HEK293 (cell line): ENCODE results near the gene UBQLN1.

Experiments
- BCL11A ChIP-seq: fragments of 450-650 bp; formaldehyde crosslinking; IDR thresholded peaks from 2 replicates; pipeline ENCODE4 v1.5.1; 2016; ENCODE audit warnings: low read depth, missing biosample characterization, missing genetic modification characterization
- PRDM1 ChIP-seq: fragments of 450-650 bp; formaldehyde crosslinking; IDR thresholded peaks from 2 replicates; pipeline ENCODE4; 2016; ENCODE audit warnings: missing biosample characterization, missing genetic modification characterization
- YY1 ChIP-seq: fragments of 450-650 bp; formaldehyde crosslinking; IDR thresholded peaks from 2 replicates; pipeline ENCODE4 v1.5.1; 2018; ENCODE audit warnings: missing biosample characterization, missing genetic modification characterization
- ZNF223 ChIP-seq: fragments of 450-650 bp; formaldehyde crosslinking; IDR thresholded peaks from 2 replicates; pipeline ENCODE4 v1.5.1; 2016; ENCODE audit warnings: missing biosample characterization, missing genetic modification characterization
- ZNF510 ChIP-seq: fragments of 450-650 bp; formaldehyde crosslinking; IDR thresholded peaks from 2 replicates; pipeline ENCODE4 v1.5.1; 2018; ENCODE audit warnings: mild to moderate bottlenecking, missing genetic modification characterization, missing biosample characterization; ENCODE audit not compliant: insufficient replicate concordance
- ZNF544 ChIP-seq: fragments of 450-650 bp; formaldehyde crosslinking; IDR thresholded peaks from 2 replicates; pipeline ENCODE4 v1.5.0; 2017; ENCODE audit warnings: missing biosample characterization, missing genetic modification characterization
- ZNF624 ChIP-seq: fragments of 450-650 bp; formaldehyde crosslinking; IDR thresholded peaks from 2 replicates; pipeline ENCODE4 v1.5.1; 2017; ENCODE audit warnings: missing biosample characterization, missing genetic modification characterization
- TF ChIP-seq, protein P1 (sequence below): fragments of 450-650 bp; formaldehyde crosslinking; IDR thresholded peaks from 2 replicates; pipeline ENCODE4 v1.5.1; 2016; ENCODE audit warnings: missing biosample characterization, missing genetic modification characterization
- TF ChIP-seq, protein P2 (sequence below): fragments of 450-650 bp; formaldehyde crosslinking; IDR thresholded peaks from 2 replicates; pipeline ENCODE4 v1.5.1; 2016; ENCODE audit warnings: missing biosample characterization, missing genetic modification characterization
- TF ChIP-seq, protein P3 (sequence below): fragments of 450-650 bp; formaldehyde crosslinking; IDR thresholded peaks from 2 replicates; pipeline ENCODE4 v1.5.1; 2016; ENCODE audit warnings: missing biosample characterization, missing genetic modification characterization
- TF ChIP-seq, protein P4 (sequence below): fragments of 450-650 bp; formaldehyde crosslinking; IDR thresholded peaks from 2 replicates; pipeline ENCODE4 v1.5.1; 2016; ENCODE audit warnings: missing biosample characterization, missing genetic modification characterization, low read depth

DNA sequence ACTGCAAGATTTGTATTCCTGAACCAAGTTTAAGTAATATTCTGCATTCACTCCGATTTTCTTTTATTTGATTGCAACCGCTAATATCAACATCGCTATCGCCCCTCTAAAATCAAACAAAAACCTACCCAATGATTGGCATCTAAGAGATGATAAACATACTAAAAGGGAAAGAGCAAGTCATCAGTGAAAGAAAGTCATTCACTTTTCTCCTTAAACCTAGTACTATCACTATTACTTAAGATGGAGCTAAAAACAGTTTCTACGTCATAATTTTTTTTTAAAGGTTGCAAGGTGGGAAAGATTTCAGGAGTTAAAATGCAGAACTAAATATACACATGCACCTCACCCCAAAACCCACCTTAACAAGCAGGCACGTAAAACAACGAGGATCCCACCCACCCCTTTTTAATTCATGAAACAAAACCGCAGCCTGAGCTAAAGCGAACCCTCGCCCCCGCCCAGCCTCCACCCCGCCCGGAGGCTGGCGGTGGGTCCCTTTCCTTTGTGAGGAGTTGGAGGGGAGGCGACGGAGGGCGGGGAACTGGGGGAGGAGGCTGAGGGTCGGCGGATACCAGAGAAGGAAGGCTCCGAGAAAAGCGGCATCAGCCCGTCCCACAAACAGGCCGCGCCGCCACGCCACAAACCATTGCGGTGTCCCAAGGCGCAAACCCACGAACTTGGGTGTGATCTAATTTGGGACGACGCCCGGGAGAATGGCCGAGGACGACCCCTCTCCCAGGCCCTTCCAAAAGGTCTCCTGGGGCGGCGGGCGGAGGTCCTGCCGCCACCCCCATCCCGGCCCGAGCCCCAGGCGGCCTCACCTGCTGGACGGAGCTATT is 861 bp downstream of the UBQLN1 start:
- TF ChIP-seq PRDM1 (tag by site-specific recombination): peak; percentile 88
- TF ChIP-seq, protein P1, sequence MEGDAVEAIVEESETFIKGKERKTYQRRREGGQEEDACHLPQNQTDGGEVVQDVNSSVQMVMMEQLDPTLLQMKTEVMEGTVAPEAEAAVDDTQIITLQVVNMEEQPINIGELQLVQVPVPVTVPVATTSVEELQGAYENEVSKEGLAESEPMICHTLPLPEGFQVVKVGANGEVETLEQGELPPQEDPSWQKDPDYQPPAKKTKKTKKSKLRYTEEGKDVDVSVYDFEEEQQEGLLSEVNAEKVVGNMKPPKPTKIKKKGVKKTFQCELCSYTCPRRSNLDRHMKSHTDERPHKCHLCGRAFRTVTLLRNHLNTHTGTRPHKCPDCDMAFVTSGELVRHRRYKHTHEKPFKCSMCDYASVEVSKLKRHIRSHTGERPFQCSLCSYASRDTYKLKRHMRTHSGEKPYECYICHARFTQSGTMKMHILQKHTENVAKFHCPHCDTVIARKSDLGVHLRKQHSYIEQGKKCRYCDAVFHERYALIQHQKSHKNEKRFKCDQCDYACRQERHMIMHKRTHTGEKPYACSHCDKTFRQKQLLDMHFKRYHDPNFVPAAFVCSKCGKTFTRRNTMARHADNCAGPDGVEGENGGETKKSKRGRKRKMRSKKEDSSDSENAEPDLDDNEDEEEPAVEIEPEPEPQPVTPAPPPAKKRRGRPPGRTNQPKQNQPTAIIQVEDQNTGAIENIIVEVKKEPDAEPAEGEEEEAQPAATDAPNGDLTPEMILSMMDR (tag by site-specific recombination): no peak
- TF ChIP-seq, protein P2, sequence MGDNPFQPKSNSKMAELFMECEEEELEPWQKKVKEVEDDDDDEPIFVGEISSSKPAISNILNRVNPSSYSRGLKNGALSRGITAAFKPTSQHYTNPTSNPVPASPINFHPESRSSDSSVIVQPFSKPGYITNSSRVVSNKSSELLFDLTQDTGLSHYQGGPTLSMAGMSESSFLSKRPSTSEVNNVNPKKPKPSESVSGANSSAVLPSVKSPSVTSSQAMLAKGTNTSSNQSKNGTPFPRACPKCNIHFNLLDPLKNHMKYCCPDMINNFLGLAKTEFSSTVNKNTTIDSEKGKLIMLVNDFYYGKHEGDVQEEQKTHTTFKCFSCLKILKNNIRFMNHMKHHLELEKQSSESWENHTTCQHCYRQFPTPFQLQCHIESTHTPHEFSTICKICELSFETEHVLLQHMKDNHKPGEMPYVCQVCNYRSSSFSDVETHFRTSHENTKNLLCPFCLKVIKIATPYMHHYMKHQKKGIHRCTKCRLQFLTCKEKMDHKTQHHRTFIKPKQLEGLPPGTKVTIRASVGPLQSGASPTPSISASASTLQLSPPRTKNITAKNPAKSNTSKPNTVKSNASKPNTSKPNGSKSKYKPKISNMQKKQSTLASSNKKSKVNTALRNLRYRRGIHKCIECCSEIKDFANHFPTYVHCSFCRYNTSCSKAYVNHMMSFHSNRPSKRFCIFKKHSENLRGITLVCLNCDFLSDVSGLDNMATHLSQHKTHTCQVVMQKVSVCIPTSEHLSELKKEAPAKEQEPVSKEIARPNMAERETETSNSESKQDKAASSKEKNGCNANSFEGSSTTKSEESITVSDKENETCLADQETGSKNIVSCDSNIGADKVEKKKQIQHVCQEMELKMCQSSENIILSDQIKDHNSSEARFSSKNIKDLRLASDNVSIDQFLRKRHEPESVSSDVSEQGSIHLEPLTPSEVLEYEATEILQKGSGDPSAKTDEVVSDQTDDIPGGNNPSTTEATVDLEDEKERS: no peak
- TF ChIP-seq, protein P3, sequence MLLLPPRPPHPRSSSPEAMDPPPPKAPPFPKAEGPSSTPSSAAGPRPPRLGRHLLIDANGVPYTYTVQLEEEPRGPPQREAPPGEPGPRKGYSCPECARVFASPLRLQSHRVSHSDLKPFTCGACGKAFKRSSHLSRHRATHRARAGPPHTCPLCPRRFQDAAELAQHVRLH (tag by site-specific recombination): no peak
- TF ChIP-seq ZNF544 (tag by site-specific recombination): no peak
- no peak for TF ChIP-seq ZNF223 (tag by site-specific recombination)
- TF ChIP-seq, protein P4, sequence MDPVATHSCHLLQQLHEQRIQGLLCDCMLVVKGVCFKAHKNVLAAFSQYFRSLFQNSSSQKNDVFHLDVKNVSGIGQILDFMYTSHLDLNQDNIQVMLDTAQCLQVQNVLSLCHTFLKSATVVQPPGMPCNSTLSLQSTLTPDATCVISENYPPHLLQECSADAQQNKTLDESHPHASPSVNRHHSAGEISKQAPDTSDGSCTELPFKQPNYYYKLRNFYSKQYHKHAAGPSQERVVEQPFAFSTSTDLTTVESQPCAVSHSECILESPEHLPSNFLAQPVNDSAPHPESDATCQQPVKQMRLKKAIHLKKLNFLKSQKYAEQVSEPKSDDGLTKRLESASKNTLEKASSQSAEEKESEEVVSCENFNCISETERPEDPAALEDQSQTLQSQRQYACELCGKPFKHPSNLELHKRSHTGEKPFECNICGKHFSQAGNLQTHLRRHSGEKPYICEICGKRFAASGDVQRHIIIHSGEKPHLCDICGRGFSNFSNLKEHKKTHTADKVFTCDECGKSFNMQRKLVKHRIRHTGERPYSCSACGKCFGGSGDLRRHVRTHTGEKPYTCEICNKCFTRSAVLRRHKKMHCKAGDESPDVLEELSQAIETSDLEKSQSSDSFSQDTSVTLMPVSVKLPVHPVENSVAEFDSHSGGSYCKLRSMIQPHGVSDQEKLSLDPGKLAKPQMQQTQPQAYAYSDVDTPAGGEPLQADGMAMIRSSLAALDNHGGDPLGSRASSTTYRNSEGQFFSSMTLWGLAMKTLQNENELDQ (tag by site-specific recombination): no peak
- no peak for TF ChIP-seq YY1 (tag by site-specific recombination)
- no peak for TF ChIP-seq BCL11A
- no peak for TF ChIP-seq ZNF510 (tag by site-specific recombination)
- no peak for TF ChIP-seq ZNF624 (tag by site-specific recombination)
